ENCODE data around the gene FAM118A.

Gene FAM118A

GRCh38 chr22:45304971-45305370 is 4.8 kb upstream of the FAM118A start:
- WGBS (ENCODE audit: insufficient coverage): 95% methylated on average over 4 of the region's 6 CpGs

GRCh38 chr22:45305456-45306075 is 4.2 kb upstream of the FAM118A start:
- no peak overlapping the region for H3K4me3 ChIP-seq (ENCODE audit: control insufficient read depth in 1 of 7, extremely low read depth in 1 of 7, insufficient read depth in 4 of 7, low read depth in 2 of 7, low read length in 6 of 7)
- H3K27me3 ChIP-seq (replicated peaks in 2 of 5; ENCODE audit: control insufficient read depth in 4 of 5, insufficient read depth in 5 of 5, low read length in 4 of 5): no peaks in the 10 kb centered on the region
- no peak overlapping the region for H3K27ac ChIP-seq (ENCODE audit: insufficient read depth in 1 of 2, low read depth in 1 of 2, low read length in 2 of 2, poor library complexity in 1 of 2, severe bottlenecking in 2 of 2)
- H3K9me3 ChIP-seq (ENCODE audit: control extremely low read depth in 1 of 5, control insufficient read depth in 4 of 5, insufficient read depth in 2 of 5, low read depth in 1 of 5, low read length in 4 of 5): no peaks in the 10 kb centered on the region
- 100% methylated on average over 1 of the region's 6 CpGs for WGBS (ENCODE audit: insufficient coverage)
- no peaks in the 10 kb centered on the region for H3K36me3 ChIP-seq (ENCODE audit: control insufficient read depth in 4 of 4, insufficient read depth in 4 of 4, low read length in 3 of 4)
- ChIA-PET CTCF (interaction anchor here (1.2 to 1.8 kb wide), 2 partner anchors 17 to 20 kb away, joined by 3 to 5 read pairs; partner anchors contain the start of gene UPK3A), POLR2A (interaction anchor here (1.0 kb wide), 1 partner anchor 31 kb away, joined by 4 read pairs; no protein-coding TSS in a partner anchor)
- peaks cover 0 to 20% (median 12%) of the 10 kb centered on the region in 4 experiments for H3K4me1 ChIP-seq (ENCODE audit: control extremely low read depth in 1 of 4, control insufficient read depth in 4 of 4, insufficient read depth in 4 of 4, low read length in 3 of 4)
- DNase-seq: no peak

More at GRCh38 chr22:45304971-45305370, 4.8 kb upstream of the FAM118A start:
- ChIA-PET POLR2A (no interaction called here), CTCF (no interaction called here)
- no peaks in the 10 kb centered on the region for H3K9me3 ChIP-seq (ENCODE audit: control extremely low read depth in 1 of 5, control insufficient read depth in 4 of 5, insufficient read depth in 2 of 5, low read depth in 1 of 5, low read length in 4 of 5)
- DNase-seq: no peak
- H3K4me1 ChIP-seq (ENCODE audit: control extremely low read depth in 1 of 4, control insufficient read depth in 4 of 4, insufficient read depth in 4 of 4, low read length in 3 of 4): peaks cover 0 to 17% (median 10%) of the 10 kb centered on the region in 4 experiments
- H3K27ac ChIP-seq (ENCODE audit: insufficient read depth in 1 of 2, low read depth in 1 of 2, low read length in 2 of 2, poor library complexity in 1 of 2, severe bottlenecking in 2 of 2): no peak overlapping the region
- H3K27me3 ChIP-seq (replicated peaks in 2 of 5; ENCODE audit: control insufficient read depth in 4 of 5, insufficient read depth in 5 of 5, low read length in 4 of 5): no peaks in the 10 kb centered on the region
- H3K36me3 ChIP-seq (ENCODE audit: control insufficient read depth in 4 of 4, insufficient read depth in 4 of 4, low read length in 3 of 4): no peaks in the 10 kb centered on the region
- no peak overlapping the region for H3K4me3 ChIP-seq (ENCODE audit: control insufficient read depth in 1 of 7, extremely low read depth in 1 of 7, insufficient read depth in 4 of 7, low read depth in 2 of 7, low read length in 6 of 7)

- ChIA-PET CTCF (interaction anchor here (1.0 to 1.8 kb wide), 3 partner anchors 11 to 21 kb away, joined by 3 to 5 read pairs (median 3); partner anchors contain the start of gene UPK3A), POLR2A (interaction anchor here (1.0 kb wide), 1 partner anchor 30 kb away, joined by 4 read pairs; no protein-coding TSS in a partner anchor)
- Histone ChIP-seq H3K27me3 (replicated peaks in 2 of 5; ENCODE audit: control insufficient read depth in 4 of 5, insufficient read depth in 5 of 5, low read length in 4 of 5) (no peaks in the 10 kb centered on the region), H3K36me3 (ENCODE audit: control insufficient read depth in 4 of 4, insufficient read depth in 4 of 4, low read length in 3 of 4) (no peaks in the 10 kb centered on the region), H3K4me3 (ENCODE audit: control insufficient read depth in 1 of 7, extremely low read depth in 1 of 7, insufficient read depth in 4 of 7, low read depth in 2 of 7, low read length in 6 of 7) (no peak overlapping the region), H3K27ac (ENCODE audit: insufficient read depth in 1 of 2, low read depth in 1 of 2, low read length in 2 of 2, poor library complexity in 1 of 2, severe bottlenecking in 2 of 2) (no peak overlapping the region), H3K4me1 (ENCODE audit: control extremely low read depth in 1 of 4, control insufficient read depth in 4 of 4, insufficient read depth in 4 of 4, low read length in 3 of 4) (peaks cover 0 to 26% (median 18%) of the 10 kb centered on the region in 4 experiments), H3K9me3 (ENCODE audit: control extremely low read depth in 1 of 5, control insufficient read depth in 4 of 5, insufficient read depth in 2 of 5, low read depth in 1 of 5, low read length in 4 of 5) (no peaks in the 10 kb centered on the region)
- DNase-seq: no peak
- WGBS (ENCODE audit: insufficient coverage): 97% methylated on average over 9 of the region's 9 CpGs
Observed at GRCh38 chr22:45306139-45306538, 3.6 kb upstream of the FAM118A start.

GRCh38 chr22:45308391-45308956 is 1.3 kb upstream of the FAM118A start:
- Histone ChIP-seq H3K27me3 (replicated peaks in 2 of 5; ENCODE audit: control insufficient read depth in 4 of 5, insufficient read depth in 5 of 5, low read length in 4 of 5) (no peaks in the 10 kb centered on the region), H3K4me3 (ENCODE audit: control insufficient read depth in 1 of 7, extremely low read depth in 1 of 7, insufficient read depth in 4 of 7, low read depth in 2 of 7, low read length in 6 of 7) (peak overlapping the region in 1 of 7 experiments; percentile 75), H3K9me3 (ENCODE audit: control extremely low read depth in 1 of 5, control insufficient read depth in 4 of 5, insufficient read depth in 2 of 5, low read depth in 1 of 5, low read length in 4 of 5) (no peaks in the 10 kb centered on the region), H3K27ac (ENCODE audit: insufficient read depth in 1 of 2, low read depth in 1 of 2, low read length in 2 of 2, poor library complexity in 1 of 2, severe bottlenecking in 2 of 2) (no peak overlapping the region), H3K36me3 (ENCODE audit: control insufficient read depth in 4 of 4, insufficient read depth in 4 of 4, low read length in 3 of 4) (no peaks in the 10 kb centered on the region), H3K4me1 (ENCODE audit: control extremely low read depth in 1 of 4, control insufficient read depth in 4 of 4, insufficient read depth in 4 of 4, low read length in 3 of 4) (peaks cover 0 to 31% (median 24%) of the 10 kb centered on the region in 4 experiments)
- POLR2A ChIA-PET: interaction anchor here (0.6 to 1.6 kb wide), 3 partner anchors 28 to 48 kb away, joined by 3 to 4 read pairs (median 4); no protein-coding TSS in a partner anchor
- DNase-seq: no peak
- CTCF ChIA-PET: interaction anchor here (1.0 to 1.5 kb wide), 5 partner anchors 9 to 28 kb away, joined by 3 to 4 read pairs (median 4); no protein-coding TSS in a partner anchor
- 93% methylated on average over 5 of the region's 6 CpGs for WGBS (ENCODE audit: insufficient coverage)

GRCh38 chr22:45308957-45309421 is 745 bp upstream of the FAM118A start:
- Histone ChIP-seq H3K4me1 (ENCODE audit: control extremely low read depth in 1 of 4, control insufficient read depth in 4 of 4, insufficient read depth in 4 of 4, low read length in 3 of 4) (peaks cover 0 to 31% (median 24%) of the 10 kb centered on the region in 4 experiments), H3K27ac (ENCODE audit: insufficient read depth in 1 of 2, low read depth in 1 of 2, low read length in 2 of 2, poor library complexity in 1 of 2, severe bottlenecking in 2 of 2) (peak overlapping the region in 1 of 2 experiments; percentile 76), H3K36me3 (ENCODE audit: control insufficient read depth in 4 of 4, insufficient read depth in 4 of 4, low read length in 3 of 4) (no peaks in the 10 kb centered on the region), H3K4me3 (ENCODE audit: control insufficient read depth in 1 of 7, extremely low read depth in 1 of 7, insufficient read depth in 4 of 7, low read depth in 2 of 7, low read length in 6 of 7) (peak overlapping the region; percentile 33 to 90 (median 75)), H3K9me3 (ENCODE audit: control extremely low read depth in 1 of 5, control insufficient read depth in 4 of 5, insufficient read depth in 2 of 5, low read depth in 1 of 5, low read length in 4 of 5) (no peaks in the 10 kb centered on the region), H3K27me3 (replicated peaks in 2 of 5; ENCODE audit: control insufficient read depth in 4 of 5, insufficient read depth in 5 of 5, low read length in 4 of 5) (no peaks in the 10 kb centered on the region)
- CTCF ChIA-PET: interaction anchor here (0.8 to 1.5 kb wide), 5 partner anchors 9 to 27 kb away, joined by 3 to 4 read pairs (median 4); no protein-coding TSS in a partner anchor
- 38% methylated on average over 22 of the region's 25 CpGs for WGBS (ENCODE audit: insufficient coverage)
- POLR2A ChIA-PET: interaction anchor here (0.6 to 1.6 kb wide), 3 partner anchors 27 to 47 kb away, joined by 3 to 4 read pairs (median 4); no protein-coding TSS in a partner anchor
- DNase-seq: peak in 2 of 3 donors; percentile 31 to 48

- H3K4me1 ChIP-seq (ENCODE audit: control extremely low read depth in 1 of 4, control insufficient read depth in 4 of 4, insufficient read depth in 4 of 4, low read length in 3 of 4): peaks cover 0 to 31% (median 24%) of the 10 kb centered on the region in 4 experiments
- peak overlapping the region; percentile 33 to 81 for H3K27ac ChIP-seq (ENCODE audit: insufficient read depth in 1 of 2, low read depth in 1 of 2, low read length in 2 of 2, poor library complexity in 1 of 2, severe bottlenecking in 2 of 2)
- H3K36me3 ChIP-seq (ENCODE audit: control insufficient read depth in 4 of 4, insufficient read depth in 4 of 4, low read length in 3 of 4): no peaks in the 10 kb centered on the region
- no peaks in the 10 kb centered on the region for H3K9me3 ChIP-seq (ENCODE audit: control extremely low read depth in 1 of 5, control insufficient read depth in 4 of 5, insufficient read depth in 2 of 5, low read depth in 1 of 5, low read length in 4 of 5)
- peak in 2 of 3 donors; percentile 22 to 23 for DNase-seq
- peak overlapping the region; percentile 53 to 91 (median 75) for H3K4me3 ChIP-seq (ENCODE audit: control insufficient read depth in 1 of 7, extremely low read depth in 1 of 7, insufficient read depth in 4 of 7, low read depth in 2 of 7, low read length in 6 of 7)
- 3% methylated on average over 26 of the region's 33 CpGs for WGBS (ENCODE audit: insufficient coverage)
- no peaks in the 10 kb centered on the region for H3K27me3 ChIP-seq (replicated peaks in 2 of 5; ENCODE audit: control insufficient read depth in 4 of 5, insufficient read depth in 5 of 5, low read length in 4 of 5)
- POLR2A ChIA-PET: no interaction called here
- CTCF ChIA-PET: interaction anchor here (0.9 to 1.2 kb wide), 5 partner anchors 13 to 66 kb away, joined by 3 to 4 read pairs (median 3); no protein-coding TSS in a partner anchor
Observed at GRCh38 chr22:45310331-45310976, 720 bp downstream of the FAM118A start.
